EH (cell line): ENCODE measurements around the gene FTCD.
"Not testable (repeated sequence)": the region's sequence is repeated elsewhere in the genome, so short reads cannot be mapped to it uniquely, and the experiment has no call there.

Experiments
- DNase-seq: peaks from one replicate; pipeline ENCODE4 v3.0.0-alpha.2; 2015; ENCODE audit warnings: low read depth

The FTCD gene

DNA sequence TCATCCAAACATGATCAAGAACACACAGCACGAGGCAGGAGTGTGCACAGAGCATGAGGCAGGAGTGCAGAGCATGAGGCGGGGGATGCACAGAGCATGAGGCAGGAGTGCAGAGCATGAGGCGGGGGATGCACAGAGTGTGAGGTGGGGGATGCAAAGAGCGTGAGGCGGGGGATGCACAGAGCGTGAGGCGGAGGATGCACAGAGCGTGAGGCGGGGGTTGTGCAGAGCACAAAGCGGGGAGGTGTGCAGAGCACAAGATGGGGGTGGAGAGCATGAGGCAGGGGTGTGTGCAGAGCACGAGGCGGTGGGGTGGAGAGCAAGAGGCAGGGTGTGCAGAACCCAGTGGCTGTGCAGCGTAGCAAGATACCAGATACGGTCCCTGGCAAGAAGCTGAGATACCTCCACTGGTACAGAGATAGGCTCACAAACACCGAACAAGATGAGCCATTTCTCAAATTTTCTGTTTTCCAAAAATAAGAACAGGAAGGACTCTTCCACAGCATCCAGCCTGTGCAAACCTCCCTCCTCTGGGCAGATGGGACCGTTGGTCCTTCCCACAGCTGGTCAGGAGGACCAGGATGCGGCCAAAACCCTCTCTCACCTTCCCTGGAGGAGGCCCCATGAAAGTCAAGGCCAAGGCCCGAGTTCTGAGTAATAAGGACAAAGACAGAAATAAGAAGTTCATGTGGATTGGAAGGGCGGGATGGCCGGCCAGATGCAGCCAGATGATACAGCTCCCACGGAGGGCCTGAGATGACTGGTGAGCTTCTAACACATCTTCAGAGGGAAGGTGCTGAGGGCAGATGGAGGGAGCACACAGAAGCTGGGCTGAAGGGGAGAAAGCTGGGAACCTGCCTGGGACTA is 16.9 kb upstream of the FTCD start:
- no peak for DNase-seq

DNA sequence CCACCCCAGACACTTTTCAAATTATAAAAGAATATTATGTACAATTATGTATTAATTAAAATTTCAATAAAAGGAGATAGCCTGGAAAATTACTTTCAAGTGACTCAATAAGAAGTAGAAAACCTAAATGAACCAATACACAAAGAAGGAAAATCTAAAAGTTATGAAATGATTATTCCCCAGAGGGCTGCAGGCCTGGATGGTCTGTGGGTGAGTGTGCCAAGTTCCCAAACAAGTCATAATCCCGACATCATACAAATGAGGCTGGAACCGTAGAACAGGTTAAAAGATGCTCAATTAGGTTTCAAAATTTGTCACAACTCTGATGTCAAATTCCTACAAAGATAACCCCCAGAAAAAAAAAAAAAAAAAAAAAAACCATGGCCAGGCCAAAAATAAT is 16.2 kb upstream of the FTCD start:
- no peak for DNase-seq

DNA sequence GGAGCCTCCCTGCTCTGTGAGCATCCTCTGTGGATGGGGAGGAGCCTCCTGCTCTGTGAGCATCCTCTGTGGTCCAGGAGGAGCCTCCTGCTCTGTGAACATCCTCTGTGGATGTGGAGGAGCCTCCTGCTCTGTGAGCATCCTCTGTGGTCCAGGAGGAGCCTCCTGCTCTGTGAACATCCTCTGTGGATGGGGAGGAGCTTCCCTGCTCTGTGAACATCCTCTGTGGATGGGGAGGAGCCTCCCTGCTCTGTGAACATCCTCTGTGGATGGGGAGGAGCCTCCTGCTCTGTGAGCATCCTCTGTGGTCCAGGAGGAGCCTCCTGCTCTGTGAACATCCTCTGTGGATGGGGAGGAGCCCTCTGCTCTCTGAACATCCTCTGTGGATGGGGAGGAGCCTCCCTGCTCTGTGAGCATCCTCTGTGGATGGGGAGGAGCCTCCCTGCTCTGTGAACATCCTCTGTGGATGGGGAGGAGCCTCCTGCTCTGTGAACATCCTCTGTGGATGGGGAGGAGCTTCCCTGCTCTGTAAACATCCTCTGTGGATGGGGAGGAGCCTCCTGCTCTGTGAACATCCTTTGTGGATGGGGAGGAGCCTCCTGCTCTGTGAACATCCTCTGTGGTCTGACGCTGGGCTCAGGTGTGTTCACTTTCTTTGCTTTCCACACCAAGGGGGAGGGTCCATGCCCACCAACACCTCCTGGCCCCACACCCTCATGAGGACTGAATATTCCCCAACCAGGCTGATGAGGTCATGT is 15.2 kb upstream of the FTCD start:
- not testable (repeated sequence) for DNase-seq

- no peak for DNase-seq
Measured at GRCh38 chr21:46168659-46169386, 13.4 kb upstream of the FTCD start.

- DNase-seq = no peak
Measured at GRCh38 chr21:46168238-46168637, 12.9 kb upstream of the FTCD start.

GRCh38 chr21:46165098-46165497 is 9.7 kb upstream of the FTCD start:
- no peak for DNase-seq

- DNase-seq = no peak
Measured at GRCh38 chr21:46163380-46163779, 8.0 kb upstream of the FTCD start.

DNA sequence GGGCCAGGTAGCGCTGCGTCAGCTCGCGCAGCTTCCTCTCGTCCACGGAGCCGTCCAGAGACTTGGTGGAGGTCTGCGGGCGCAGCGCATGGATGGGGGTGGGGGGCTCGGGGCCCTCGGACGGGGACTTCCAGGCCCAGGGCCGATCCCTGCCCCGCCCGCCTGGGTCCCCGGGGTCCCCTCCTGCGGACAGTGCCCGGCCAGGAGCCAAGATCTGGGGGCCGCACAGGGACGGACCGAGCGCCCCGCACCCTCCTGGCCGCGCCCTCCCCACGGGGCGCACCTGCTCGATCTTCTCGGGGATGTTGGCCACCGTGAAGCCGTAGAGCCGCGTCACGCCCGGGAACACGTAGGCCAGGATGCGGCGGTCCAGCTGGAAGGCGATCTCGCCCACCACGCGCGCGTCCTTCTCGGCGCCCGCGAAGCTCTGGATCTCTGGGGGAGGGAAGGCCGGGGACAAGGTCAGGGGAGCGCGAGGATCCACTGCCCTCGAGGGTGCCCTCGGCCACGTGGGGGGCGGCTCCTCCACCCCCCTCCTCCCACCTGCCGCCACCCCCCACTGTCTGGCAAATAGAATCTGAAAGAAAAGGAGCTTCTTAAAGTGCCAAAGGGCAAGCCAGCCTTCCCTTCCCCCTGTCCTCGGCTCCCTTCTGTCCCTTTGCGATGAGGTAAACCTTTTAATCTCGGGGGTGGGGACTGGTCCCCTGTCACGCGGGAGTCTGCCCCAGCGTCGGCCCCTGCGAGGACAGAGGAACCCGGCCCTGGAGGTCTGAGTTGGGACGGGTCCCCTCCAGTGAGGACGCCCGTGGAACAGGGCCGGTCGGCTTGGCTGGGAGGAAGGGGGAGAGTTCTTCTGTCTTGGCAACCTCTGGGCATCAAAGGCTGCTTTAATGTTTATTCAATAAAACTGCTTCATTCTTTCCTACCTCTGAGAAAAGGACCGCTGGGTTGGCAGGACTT is 6.5 kb upstream of the FTCD start:
- DNase-seq = no peak

DNA sequence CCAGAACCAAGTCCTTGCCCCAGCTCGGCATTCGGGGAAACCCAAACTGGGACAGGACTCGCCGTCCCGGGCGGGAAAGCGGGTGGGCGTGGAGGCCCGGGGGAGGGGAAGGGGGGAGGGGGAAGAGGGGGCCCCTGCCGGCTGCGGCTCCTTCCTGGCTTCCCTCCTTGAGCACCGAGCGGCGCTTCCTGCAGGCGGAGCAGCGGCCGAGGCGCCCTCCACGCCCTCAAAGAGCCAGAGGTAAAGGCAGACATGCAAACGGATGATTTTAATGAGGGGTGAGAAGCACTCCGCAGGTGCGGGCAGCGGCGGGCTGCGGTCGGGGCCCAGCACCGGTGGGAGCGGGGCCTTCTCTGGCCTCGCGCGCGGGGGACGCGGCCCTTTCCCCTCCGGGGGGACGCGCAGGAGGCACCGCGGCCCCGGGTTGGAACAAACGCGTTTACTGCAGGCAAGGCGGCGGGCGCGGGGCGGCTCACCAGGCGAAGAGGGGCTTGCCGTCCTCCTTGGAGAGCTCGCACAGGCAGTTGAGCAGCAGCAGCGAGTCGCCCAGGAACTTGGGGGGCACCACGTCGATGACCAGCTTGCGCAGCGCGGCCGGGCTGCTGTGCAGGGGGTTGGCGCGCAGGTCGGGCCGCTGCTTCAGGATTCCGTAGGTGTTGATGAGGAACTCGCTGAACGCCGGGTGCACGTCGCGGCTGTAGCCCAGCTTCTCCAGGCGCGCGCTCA is 5.7 kb upstream of the FTCD start:
- DNase-seq = no peak

- DNase-seq = no peak
Measured at GRCh38 chr21:46160657-46160906, 5.2 kb upstream of the FTCD start.

GRCh38 chr21:46159841-46160656 is 4.7 kb upstream of the FTCD start:
- DNase-seq = no peak

DNA sequence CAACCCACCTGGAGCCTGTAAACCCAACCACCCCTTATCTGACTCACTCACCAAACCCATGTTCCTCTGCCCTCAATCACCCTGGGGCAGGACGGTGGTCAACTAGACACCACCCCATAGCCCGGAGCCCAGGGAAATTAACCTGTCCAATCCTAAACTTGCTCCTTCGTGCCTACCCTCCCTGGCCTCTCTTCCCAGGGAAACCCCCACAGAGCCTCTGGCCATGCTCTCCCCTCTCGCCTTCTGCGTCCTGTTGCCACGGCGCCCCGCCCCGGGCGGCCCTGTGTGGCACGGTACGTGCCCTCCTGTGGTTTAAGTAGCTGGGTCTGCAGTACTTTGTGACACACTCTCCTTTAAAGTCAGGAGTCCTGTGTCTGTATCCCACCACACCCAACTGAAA is 4.0 kb upstream of the FTCD start:
- DNase-seq = no peak

GRCh38 chr21:46158666-46159300 is 3.4 kb upstream of the FTCD start:
- no peak for DNase-seq

DNA sequence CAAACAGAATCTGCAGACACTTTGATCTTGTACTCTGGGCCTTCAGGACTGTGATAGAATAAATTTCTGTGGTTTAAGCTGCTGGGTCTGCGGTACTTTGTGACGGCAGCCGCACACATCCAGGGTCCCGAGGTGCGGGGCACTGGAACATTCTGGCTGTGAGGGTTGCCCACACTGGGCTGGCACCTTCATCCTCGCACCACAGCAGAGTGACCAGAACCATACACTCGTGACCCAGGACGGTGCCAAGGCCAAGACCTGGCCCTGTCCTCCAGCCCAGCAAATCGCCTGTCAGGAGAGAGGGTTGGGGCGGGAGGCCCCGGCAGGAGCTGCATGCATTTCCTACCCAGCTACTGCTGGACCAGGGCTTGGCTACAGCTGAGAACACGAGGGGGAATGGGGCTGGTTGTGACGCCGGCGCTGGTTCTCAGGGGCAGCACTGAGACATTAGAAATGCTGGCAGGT is 2.6 kb upstream of the FTCD start:
- DNase-seq = no peak

- DNase-seq = no peak
Measured at GRCh38 chr21:46157396-46157986, 2.1 kb upstream of the FTCD start.

- no peak for DNase-seq
Measured at GRCh38 chr21:46156678-46157077, 1.3 kb upstream of the FTCD start.

GRCh38 chr21:46156378-46156645 is 933 bp upstream of the FTCD start:
- DNase-seq = no peak

GRCh38 chr21:46154955-46155513 is 345 bp downstream of the FTCD start:
- no peak for DNase-seq
